Measurements from ENCODE around the gene GCN1. TPM values are rescaled to one million over a fixed set of nuclear protein-coding genes. Genes with fewer than 3 reads are reported as not detected.

Gene GCN1
- total RNA-seq, 2 experiments from 2014 or later = 217 to 343 TPM

DNA sequence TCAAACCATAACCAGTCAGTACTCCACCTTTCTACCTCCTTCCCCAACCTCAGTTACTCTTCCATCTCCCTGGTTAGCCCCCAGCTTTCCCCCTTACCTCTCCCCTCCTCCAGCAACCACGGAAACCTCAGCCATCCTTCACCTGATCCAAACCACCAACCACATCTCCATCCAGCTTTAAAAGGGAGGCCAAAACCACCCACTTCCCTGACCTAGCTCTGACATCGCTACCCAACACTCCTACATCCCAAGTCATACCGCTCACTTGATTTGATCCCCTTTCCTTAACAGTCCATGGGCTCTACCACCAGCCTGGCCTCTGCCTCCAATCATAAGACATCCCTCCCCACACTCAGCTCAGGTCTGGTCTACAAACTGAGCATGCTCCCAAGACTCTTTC, 79.4 kb downstream of the GCN1 start:
- H3K36me3 ChIP-seq (ENCODE audit: insufficient read depth, low read length) = peaks cover 49% of the 10 kb centered on the region
- H3K9me3 ChIP-seq (ENCODE audit: low read length) = no peaks in the 10 kb centered on the region
- peak overlapping the region; percentile 90 for H3K4me3 ChIP-seq (ENCODE audit: low read depth, low read length, poor library complexity, severe bottlenecking)
- H2AFZ ChIP-seq (ENCODE audit: low read length) = no peak overlapping the region
- H3K9me2 ChIP-seq (ENCODE audit: insufficient read depth, low read length) = no peaks in the 10 kb centered on the region
- TF ChIP-seq, protein P1, sequence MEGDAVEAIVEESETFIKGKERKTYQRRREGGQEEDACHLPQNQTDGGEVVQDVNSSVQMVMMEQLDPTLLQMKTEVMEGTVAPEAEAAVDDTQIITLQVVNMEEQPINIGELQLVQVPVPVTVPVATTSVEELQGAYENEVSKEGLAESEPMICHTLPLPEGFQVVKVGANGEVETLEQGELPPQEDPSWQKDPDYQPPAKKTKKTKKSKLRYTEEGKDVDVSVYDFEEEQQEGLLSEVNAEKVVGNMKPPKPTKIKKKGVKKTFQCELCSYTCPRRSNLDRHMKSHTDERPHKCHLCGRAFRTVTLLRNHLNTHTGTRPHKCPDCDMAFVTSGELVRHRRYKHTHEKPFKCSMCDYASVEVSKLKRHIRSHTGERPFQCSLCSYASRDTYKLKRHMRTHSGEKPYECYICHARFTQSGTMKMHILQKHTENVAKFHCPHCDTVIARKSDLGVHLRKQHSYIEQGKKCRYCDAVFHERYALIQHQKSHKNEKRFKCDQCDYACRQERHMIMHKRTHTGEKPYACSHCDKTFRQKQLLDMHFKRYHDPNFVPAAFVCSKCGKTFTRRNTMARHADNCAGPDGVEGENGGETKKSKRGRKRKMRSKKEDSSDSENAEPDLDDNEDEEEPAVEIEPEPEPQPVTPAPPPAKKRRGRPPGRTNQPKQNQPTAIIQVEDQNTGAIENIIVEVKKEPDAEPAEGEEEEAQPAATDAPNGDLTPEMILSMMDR (conservative IDR thresholded peaks at IDR 0.05; ENCODE audit: low read length) = no peak
- TF ChIP-seq EZH2phosphoT487 (IDR thresholded peaks at IDR 0.05; ENCODE audit: borderline replicate concordance, low read depth, low read length) = no peak
- peaks cover 14% of the 10 kb centered on the region for H4K20me1 ChIP-seq (ENCODE audit: insufficient read depth, low read length)
- peaks cover 56% of the 10 kb centered on the region for H3K4me1 ChIP-seq (ENCODE audit: insufficient read depth, low read length, poor library complexity, severe bottlenecking)
- intact Hi-C loops (cut with micrococcal nuclease; ENCODE audit: unreplicated experiment) = no loop called here
- no TSS peak for BruUV-seq (replicated peaks)
- no peak for DNase-seq (ENCODE audit: low spot score)
- H3K27ac ChIP-seq (ENCODE audit: low read depth, low read length, poor library complexity, severe bottlenecking) = no peak overlapping the region
- CTCF ChIA-PET (ENCODE audit: unreplicated experiment) = no interaction called here
- H3K79me2 ChIP-seq (ENCODE audit: insufficient read depth, low read depth, low read length) = peaks cover 88% of the 10 kb centered on the region
- H3K4me2 ChIP-seq (ENCODE audit: low read length) = peak overlapping the region; percentile 100
- POLR2A ChIA-PET = interaction anchor here (0.6 kb wide), 1 partner anchor 34 kb away, joined by 3 read pairs; no protein-coding TSS in a partner anchor

DNA sequence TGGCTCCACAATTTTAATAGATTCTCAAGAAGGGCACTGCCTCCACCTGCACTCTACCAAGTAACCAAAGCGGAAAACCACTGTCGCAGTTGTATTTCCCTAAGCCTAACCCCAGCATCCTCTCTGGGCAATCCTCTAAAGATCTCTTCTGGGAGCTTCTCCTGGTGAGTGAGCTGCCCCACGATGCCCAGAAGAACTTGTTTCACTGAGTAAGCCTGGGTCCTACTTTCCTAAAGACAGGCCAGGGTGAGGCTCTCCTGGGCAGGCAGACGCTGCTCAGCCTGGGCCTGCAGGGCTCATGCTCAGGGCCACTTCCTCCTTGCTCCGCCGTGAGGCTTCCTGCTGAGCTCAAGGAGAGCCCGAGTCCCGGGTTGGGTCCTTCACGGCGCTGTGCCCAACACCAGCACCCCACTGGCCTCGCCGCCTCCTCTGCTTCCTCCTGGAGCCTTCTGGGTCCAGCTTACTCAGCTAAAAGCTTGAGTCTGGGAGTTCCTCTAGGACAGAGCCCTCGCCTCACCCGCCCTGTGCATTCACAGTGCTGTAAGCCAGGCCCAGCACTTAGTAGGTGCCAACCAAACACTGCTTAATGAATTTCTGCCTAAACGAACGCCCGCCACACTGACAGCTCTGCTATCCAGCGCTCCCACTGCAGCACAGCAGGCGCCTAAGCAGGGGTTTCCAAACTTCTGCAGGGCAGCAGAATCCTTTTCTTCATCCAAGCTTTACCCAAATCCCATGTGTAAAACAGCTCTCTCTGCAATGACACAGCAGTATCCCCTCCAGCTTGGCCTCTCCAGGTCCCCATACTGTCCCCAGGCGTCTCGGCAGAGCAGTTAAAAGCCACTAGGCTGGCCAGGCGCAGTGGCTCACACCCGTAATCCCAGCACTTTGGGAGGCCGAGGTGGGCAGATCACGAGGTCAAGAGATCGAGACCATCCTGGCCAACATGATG, 83.7 kb downstream of the GCN1 start:
- TF ChIP-seq, protein P1 (conservative IDR thresholded peaks at IDR 0.05; ENCODE audit: low read length) = no peak
- TF ChIP-seq EZH2phosphoT487 (IDR thresholded peaks at IDR 0.05; ENCODE audit: borderline replicate concordance, low read depth, low read length) = no peak
- Histone ChIP-seq H3K36me3 (ENCODE audit: insufficient read depth, low read length) (peaks cover 70% of the 10 kb centered on the region), H4K20me1 (ENCODE audit: insufficient read depth, low read length) (peaks cover 26% of the 10 kb centered on the region), H3K9me3 (ENCODE audit: low read length) (no peaks in the 10 kb centered on the region), H3K9me2 (ENCODE audit: insufficient read depth, low read length) (no peaks in the 10 kb centered on the region), H3K4me3 (ENCODE audit: low read depth, low read length, poor library complexity, severe bottlenecking) (peak overlapping the region; percentile 45), H3K4me2 (ENCODE audit: low read length) (peak overlapping the region; percentile 78), H2AFZ (ENCODE audit: low read length) (no peak overlapping the region), H3K27ac (ENCODE audit: low read depth, low read length, poor library complexity, severe bottlenecking) (peak overlapping the region; percentile 76), H3K79me2 (ENCODE audit: insufficient read depth, low read depth, low read length) (peaks cover 95% of the 10 kb centered on the region), H3K4me1 (ENCODE audit: insufficient read depth, low read length, poor library complexity, severe bottlenecking) (peaks cover 45% of the 10 kb centered on the region)
- ChIA-PET POLR2A (interaction anchor here (0.8 to 3.9 kb wide), 7 partner anchors 10 to 568 kb away, joined by 3 to 26 read pairs (median 6); partner anchors contain the start of gene RPLP0), CTCF (ENCODE audit: unreplicated experiment) (interaction anchor here (0.7 to 1.1 kb wide), 3 partner anchors 15 to 117 kb away, joined by 3 to 10 read pairs (median 3); no protein-coding TSS in a partner anchor)
- intact Hi-C loops (cut with micrococcal nuclease; ENCODE audit: unreplicated experiment) = no loop called here
- no TSS peak for BruUV-seq (replicated peaks)
- peak; percentile 79 for DNase-seq (ENCODE audit: low spot score)

Data from OCI-LY7 (cell line).